Natural killer cell treated with Interleukin-12 subunit alpha and Interleukin-12 subunit beta and Interleukin-15 and Interleukin-18, amount 100 ng/mL, for 72 hours (primary cell): Measurements from ENCODE around the gene PRR30. TPM values are rescaled to one million over a fixed set of nuclear protein-coding genes. Genes with fewer than 3 reads are reported as not detected.
A peak's percentile ranks its signal among the peaks of the same experiment; 100 is the strongest.

Experiments used
- ATAC-seq, 2 donors: fragments of 150-1000 bp; cut with Tn5 transposase in 1 of 2; sonication (Bioruptor Pico), chemical (Tn5 transposase) in 1 of 2; 2 replicates each; pipeline ENCODE4 v1.10.0; 2021
- DNase-seq: peaks from one replicate; pipeline ENCODE4 v3.0.0; 2022; ENCODE audit warnings: low spot score
- H3K27ac Mint-ChIP-seq, 2 donors: 1 replicate in 1 of 2; 2 replicates in 1 of 2; pipeline ENCODE4 v1.8.0; 2022; ENCODE audit warnings: mixed read lengths in 2 of 2, mild to moderate bottlenecking in 1 of 2, moderate library complexity in 1 of 2
- H3K27me3 Mint-ChIP-seq, 2 donors: 1 replicate in 1 of 2; 2 replicates in 1 of 2; pipeline ENCODE4 v1.8.0; 2022; ENCODE audit warnings: mixed read lengths in 2 of 2
- H3K36me3 Mint-ChIP-seq: one replicate; pipeline ENCODE4 v1.8.0; 2022; ENCODE audit warnings: mixed read lengths
- H3K4me1 Mint-ChIP-seq, 2 donors: 1 replicate in 1 of 2; 2 replicates in 1 of 2; pipeline ENCODE4 v1.8.0; 2022; ENCODE audit warnings: low read depth in 2 of 2, mixed read lengths in 2 of 2, mild to moderate bottlenecking in 1 of 2
- H3K4me3 Mint-ChIP-seq: one replicate; pipeline ENCODE4 v1.8.0; 2022; ENCODE audit warnings: mixed read lengths
- H3K9me3 Mint-ChIP-seq: 2 replicates; pipeline ENCODE4 v1.8.0; 2022; ENCODE audit warnings: mixed read lengths
- total RNA-seq, 2 donors: library from RNA; stranded (reverse); gene quantifications; one replicate each; pipeline ENCODE4 v1.2.3, GENCODE V29; 2022

Gene PRR30
- total RNA-seq, 2 donors from 2014 or later, result not detected

DNA sequence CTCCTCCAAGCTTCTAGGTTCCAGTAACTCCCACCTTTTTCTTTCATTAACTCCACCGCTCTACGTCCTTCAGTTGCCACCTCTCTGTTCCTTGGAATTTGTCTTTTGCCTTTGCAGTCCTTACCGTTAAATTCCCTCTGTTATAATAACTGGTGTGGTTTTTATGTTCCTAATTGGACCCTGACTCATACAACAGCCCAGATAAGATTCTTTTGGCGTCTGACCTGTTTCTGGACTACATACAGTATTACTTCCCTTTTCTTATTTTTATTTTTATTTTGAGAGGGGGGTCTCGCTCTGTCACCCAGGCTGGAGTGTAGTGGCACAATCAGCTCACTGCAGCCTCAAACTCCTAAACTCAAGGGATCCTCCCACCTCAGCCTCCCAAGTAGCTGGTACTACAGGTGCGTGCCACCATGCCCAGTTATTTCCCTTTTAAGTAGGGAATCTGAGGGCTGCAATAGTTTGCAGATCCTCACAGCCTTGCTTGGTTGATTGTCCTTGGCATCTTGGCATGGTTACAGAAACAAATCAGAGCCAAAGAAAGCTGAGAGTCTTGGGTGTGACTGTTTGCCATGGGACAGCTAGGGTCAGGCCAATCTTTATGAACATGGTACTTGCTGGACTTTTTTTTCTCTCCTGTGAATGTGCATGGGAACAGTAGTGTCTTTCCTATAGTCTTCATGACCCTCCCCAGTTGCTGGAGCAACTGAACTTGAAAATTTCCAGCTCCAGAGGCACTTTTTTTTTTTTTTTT lies 31.5 kb upstream of the PRR30 start:
- H3K27me3 Mint-ChIP-seq, result peaks cover 7% of the 10 kb centered on the region in 2 donors
- H3K9me3 Mint-ChIP-seq, result no peaks in the 10 kb centered on the region
- no peaks in the 10 kb centered on the region for H3K36me3 Mint-ChIP-seq
- no peak overlapping the region for H3K4me3 Mint-ChIP-seq
- DNase-seq, result no peak
- no peak for ATAC-seq
- H3K4me1 Mint-ChIP-seq, result peaks cover 0 to 2% of the 10 kb centered on the region in 2 donors
- H3K27ac Mint-ChIP-seq, result no peak overlapping the region

- Mint-ChIP-seq H3K9me3 (no peaks in the 10 kb centered on the region), H3K4me3 (no peak overlapping the region), H3K4me1 (no peaks in the 10 kb centered on the region), H3K36me3 (no peaks in the 10 kb centered on the region), H3K27me3 (peaks cover 0 to 3% of the 10 kb centered on the region in 2 donors), H3K27ac (no peak overlapping the region)
- no peak for DNase-seq
- no peak for ATAC-seq
Measured at GRCh38 chr2:27164960-27165763, 26.0 kb upstream of the PRR30 start.

- H3K36me3 Mint-ChIP-seq, result no peaks in the 10 kb centered on the region
- DNase-seq (no peak), ATAC-seq (no peak)
- no peaks in the 10 kb centered on the region for H3K9me3 Mint-ChIP-seq
- no peaks in the 10 kb centered on the region for H3K27me3 Mint-ChIP-seq
- no peak overlapping the region for H3K27ac Mint-ChIP-seq
- no peak overlapping the region for H3K4me3 Mint-ChIP-seq
- H3K4me1 Mint-ChIP-seq, result no peaks in the 10 kb centered on the region
Measured at GRCh38 chr2:27162151-27163121, 23.2 kb upstream of the PRR30 start.

DNA sequence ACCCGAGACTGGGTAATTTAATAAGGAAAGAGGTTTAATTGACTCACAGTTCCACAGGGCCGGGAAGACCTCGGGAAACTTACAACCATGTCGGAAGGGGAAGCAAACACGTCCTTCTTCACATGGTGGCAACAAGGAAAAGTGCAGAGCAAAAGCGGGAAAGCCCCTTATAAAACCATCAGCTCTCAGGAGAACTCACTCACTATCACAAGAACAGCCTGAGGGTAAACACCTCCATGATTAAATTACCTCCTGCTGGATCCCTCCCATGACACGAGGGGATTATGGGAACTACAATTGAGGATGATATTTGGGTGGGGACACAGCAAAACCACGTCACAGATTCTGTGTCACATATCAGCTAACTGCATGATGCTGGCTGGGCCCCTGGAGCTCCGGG lies 21.0 kb upstream of the PRR30 start:
- Mint-ChIP-seq H3K4me1 (no peaks in the 10 kb centered on the region), H3K36me3 (no peaks in the 10 kb centered on the region), H3K27ac (no peak overlapping the region), H3K27me3 (no peaks in the 10 kb centered on the region), H3K9me3 (no peaks in the 10 kb centered on the region), H3K4me3 (no peak overlapping the region)
- ATAC-seq (no peak), DNase-seq (no peak)

DNA sequence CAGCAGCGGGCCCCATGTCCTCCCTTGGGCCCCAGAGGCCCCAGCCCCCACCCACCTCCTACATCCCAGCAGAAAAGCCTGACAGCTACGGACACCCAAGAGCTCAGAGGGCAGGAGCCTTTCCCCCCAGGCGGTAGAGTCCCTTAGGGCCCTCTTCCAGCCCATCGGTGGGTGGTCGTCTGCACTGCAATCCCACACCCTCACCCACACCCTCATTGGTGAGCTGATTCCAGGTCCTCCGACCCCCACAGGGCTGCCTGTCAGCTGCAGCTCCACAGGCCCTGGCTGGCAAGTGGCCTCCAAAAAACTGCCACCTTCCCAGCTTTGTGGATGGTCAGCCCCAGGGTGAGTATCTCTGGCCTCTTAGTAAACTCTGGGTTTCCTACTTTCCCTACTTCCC lies 20.1 kb upstream of the PRR30 start:
- Mint-ChIP-seq H3K36me3 (no peaks in the 10 kb centered on the region), H3K27me3 (no peaks in the 10 kb centered on the region), H3K4me1 (no peaks in the 10 kb centered on the region), H3K9me3 (no peaks in the 10 kb centered on the region), H3K27ac (no peak overlapping the region), H3K4me3 (no peak overlapping the region)
- ATAC-seq (peak in 1 of 2 donors; percentile 22), DNase-seq (no peak)

GRCh38 chr2:27158468-27158867 lies 19.3 kb upstream of the PRR30 start:
- H3K4me1 Mint-ChIP-seq, result no peaks in the 10 kb centered on the region
- no peaks in the 10 kb centered on the region for H3K9me3 Mint-ChIP-seq
- DNase-seq (no peak), ATAC-seq (no peak)
- H3K27me3 Mint-ChIP-seq, result no peaks in the 10 kb centered on the region
- no peak overlapping the region for H3K4me3 Mint-ChIP-seq
- H3K27ac Mint-ChIP-seq, result no peak overlapping the region
- no peaks in the 10 kb centered on the region for H3K36me3 Mint-ChIP-seq

DNA sequence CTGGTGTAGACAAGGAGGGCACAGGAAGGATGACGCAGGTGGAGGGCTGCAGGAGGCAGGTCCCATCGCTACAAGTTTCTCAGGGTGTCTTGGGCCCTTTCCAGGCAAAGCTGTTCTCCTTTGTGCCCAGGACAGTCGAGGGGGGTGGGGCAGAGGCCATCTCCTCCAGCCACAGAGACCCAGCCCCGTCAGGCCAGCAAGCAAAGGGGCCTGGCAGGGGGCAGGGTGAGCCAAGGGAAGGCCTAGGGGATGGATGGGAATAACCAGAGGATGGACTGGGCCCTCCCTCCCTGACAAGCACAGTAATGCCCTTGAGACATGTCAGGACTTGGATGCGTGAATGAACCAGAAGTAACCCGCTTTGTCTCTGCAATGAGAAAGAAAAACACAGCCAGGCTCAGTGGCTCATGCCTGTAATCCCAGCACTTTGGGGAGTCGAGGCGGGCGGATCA lies 15.9 kb upstream of the PRR30 start:
- DNase-seq (no peak), ATAC-seq (no peak)
- H3K4me3 Mint-ChIP-seq, result no peak overlapping the region
- H3K4me1 Mint-ChIP-seq, result no peaks in the 10 kb centered on the region
- H3K36me3 Mint-ChIP-seq, result no peaks in the 10 kb centered on the region
- no peaks in the 10 kb centered on the region for H3K27me3 Mint-ChIP-seq
- H3K27ac Mint-ChIP-seq, result no peak overlapping the region
- no peaks in the 10 kb centered on the region for H3K9me3 Mint-ChIP-seq

GRCh38 chr2:27154488-27154887 lies 15.3 kb upstream of the PRR30 start:
- no peaks in the 10 kb centered on the region for H3K9me3 Mint-ChIP-seq
- no peaks in the 10 kb centered on the region for H3K4me1 Mint-ChIP-seq
- no peak overlapping the region for H3K4me3 Mint-ChIP-seq
- H3K27me3 Mint-ChIP-seq, result no peaks in the 10 kb centered on the region
- ATAC-seq (no peak), DNase-seq (no peak)
- no peak overlapping the region for H3K27ac Mint-ChIP-seq
- H3K36me3 Mint-ChIP-seq, result no peaks in the 10 kb centered on the region

- Mint-ChIP-seq H3K36me3 (no peaks in the 10 kb centered on the region), H3K27me3 (peaks cover 0 to 5% of the 10 kb centered on the region in 2 donors), H3K4me3 (no peak overlapping the region), H3K27ac (no peak overlapping the region), H3K9me3 (no peaks in the 10 kb centered on the region), H3K4me1 (no peaks in the 10 kb centered on the region)
- ATAC-seq, result no peak
- no peak for DNase-seq
Measured at GRCh38 chr2:27152796-27153464, 13.7 kb upstream of the PRR30 start.

- no peak overlapping the region for H3K4me3 Mint-ChIP-seq
- no peaks in the 10 kb centered on the region for H3K36me3 Mint-ChIP-seq
- H3K9me3 Mint-ChIP-seq, result no peaks in the 10 kb centered on the region
- no peaks in the 10 kb centered on the region for H3K4me1 Mint-ChIP-seq
- ATAC-seq (no peak), DNase-seq (no peak)
- no peak overlapping the region for H3K27ac Mint-ChIP-seq
- peaks cover 0 to 8% of the 10 kb centered on the region in 2 donors for H3K27me3 Mint-ChIP-seq
Measured at GRCh38 chr2:27152102-27152795, 13.0 kb upstream of the PRR30 start.

GRCh38 chr2:27150639-27151230 lies 11.5 kb upstream of the PRR30 start:
- no peaks in the 10 kb centered on the region for H3K36me3 Mint-ChIP-seq
- no peaks in the 10 kb centered on the region for H3K4me1 Mint-ChIP-seq
- peaks cover 4 to 8% of the 10 kb centered on the region in 2 donors for H3K27me3 Mint-ChIP-seq
- no peak overlapping the region for H3K4me3 Mint-ChIP-seq
- DNase-seq (no peak), ATAC-seq (no peak)
- no peak overlapping the region for H3K27ac Mint-ChIP-seq
- H3K9me3 Mint-ChIP-seq, result no peaks in the 10 kb centered on the region

DNA sequence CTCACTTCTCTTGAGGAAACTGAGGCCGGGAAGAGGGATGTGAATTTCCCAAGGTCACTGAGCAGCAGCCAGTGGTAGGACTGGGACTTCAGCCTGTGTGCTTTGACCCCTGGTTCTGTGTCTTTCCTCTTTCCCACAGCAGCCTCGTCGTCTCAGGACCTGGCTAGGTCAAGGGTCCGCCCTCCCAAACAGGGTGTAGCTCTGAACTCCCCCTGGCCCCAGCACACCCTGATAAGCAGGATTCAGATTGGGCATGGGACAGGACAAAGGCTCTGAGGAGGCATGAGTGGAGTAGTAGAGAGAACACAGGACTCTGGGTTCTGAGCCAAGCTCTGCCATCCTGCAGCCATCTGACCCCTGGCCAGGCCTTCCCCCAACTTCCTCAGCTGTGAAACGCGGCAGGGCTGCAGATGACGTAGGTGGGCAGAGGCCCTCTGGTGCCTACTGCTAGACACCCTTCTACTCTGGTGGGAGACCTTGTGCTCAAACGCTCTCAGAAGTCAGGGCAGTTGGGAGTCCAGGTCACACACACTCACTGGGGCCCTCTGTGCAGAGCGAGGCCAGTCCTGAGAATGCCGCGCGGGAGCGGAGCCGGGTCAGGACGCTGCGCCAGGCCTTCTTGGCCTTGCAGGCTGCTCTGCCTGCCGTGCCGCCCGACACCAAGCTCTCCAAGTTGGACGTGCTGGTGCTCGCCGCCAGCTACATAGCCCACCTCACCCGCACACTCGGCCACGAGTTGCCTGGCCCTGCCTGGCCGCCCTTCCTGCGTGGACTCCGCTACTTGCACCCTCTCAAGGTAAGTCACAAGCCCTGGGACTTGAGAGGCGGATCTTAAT lies 10.6 kb upstream of the PRR30 start:
- H3K36me3 Mint-ChIP-seq, result no peaks in the 10 kb centered on the region
- H3K4me3 Mint-ChIP-seq, result no peak overlapping the region

More for the DNA sequence above, 10.6 kb upstream of the PRR30 start:
- no peaks in the 10 kb centered on the region for H3K4me1 Mint-ChIP-seq
- no peak overlapping the region for H3K27ac Mint-ChIP-seq
- no peaks in the 10 kb centered on the region for H3K9me3 Mint-ChIP-seq
- ATAC-seq (peak; percentile 17 to 34), DNase-seq (no peak)
- H3K27me3 Mint-ChIP-seq, result peaks cover 7 to 9% of the 10 kb centered on the region in 2 donors
